T-helper 2 cell (primary cell): ENCODE results near the gene ZBTB7C.

Experiments
- DNase-seq, 5 experiments: peaks; one replicate each; pipeline versions ENCODE4 v3.0.0 to v3.0.0-alpha.2; 2012 to 2022

ZBTB7C gene

DNA sequence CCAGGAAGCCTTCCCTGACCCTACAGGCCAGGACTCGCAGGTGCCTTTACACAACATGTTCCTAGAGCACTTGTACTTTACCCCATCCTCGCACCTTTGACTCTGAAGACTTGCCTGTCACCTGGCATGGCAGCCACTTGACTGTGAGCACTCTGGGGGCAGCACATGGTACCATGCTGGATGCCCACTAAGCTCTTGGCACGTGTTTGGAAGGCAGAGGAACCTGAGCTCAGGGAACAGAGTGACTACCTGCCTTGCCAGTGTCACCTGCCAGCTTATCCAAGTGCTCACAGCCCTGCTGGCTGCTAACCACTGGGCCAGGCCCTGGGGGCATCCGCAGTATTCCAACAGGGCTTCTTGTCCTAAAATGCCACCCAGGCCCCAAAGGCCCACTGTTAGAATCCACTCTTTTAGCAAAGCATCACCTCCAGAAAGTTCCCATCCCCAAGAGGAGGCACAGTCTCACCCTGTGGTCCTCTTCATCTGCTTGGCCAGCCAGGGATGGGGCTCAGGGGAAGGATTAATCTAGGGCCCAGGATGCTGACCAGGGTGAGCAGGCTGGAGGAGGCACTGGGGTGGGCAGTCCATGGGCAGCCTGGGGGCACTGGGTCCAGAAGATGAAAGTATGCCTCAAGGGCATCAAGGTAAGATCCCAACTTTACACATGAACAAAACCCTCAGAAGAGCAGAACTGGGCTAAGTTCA lies 57.0 kb downstream of the ZBTB7C start:
- no peak for DNase-seq

DNA sequence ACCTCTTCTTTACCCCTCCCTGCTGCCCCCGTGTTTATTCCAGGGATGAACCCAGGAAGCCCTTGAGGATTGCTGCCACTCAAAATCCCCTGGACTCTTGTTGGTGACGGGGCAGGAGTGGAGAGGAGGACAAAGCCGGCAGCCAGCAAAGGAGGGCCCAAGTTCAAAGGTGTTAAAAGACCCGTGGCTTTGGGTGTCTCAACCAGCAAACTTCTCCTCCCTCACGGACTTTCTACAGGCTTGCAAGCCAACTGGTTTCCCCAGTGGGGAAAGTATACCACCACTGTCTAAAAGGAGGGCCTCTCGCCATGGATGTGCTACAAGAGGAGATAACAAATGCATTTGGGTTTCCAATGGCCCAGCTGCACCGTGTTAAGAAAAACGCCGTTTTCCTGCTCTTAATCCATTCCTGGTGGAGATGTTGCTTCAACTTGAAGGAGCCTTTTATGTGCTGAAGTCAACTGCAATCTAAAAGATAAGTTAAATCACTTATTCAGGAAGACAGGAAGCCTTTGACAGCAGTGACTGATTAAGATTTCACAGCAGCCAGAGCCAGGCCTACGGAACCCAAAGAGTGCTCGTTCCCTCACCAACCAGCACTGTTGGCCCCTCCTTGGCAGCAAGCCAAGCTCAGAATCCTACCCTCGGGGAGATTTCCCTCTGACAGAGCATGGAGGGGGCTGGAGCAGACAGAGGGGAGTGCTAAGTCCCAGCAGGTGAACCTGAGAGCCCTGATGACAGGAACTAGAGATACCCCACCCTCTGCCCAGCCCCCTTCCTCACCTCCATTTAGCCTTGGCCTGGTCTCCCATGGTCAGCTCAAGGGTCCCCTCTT lies 57.8 kb downstream of the ZBTB7C start:
- DNase-seq, result no peak

- no peak for DNase-seq
These were observed 60.4 kb downstream of the ZBTB7C start for GRCh38 chr18:48348739-48349138.

DNA sequence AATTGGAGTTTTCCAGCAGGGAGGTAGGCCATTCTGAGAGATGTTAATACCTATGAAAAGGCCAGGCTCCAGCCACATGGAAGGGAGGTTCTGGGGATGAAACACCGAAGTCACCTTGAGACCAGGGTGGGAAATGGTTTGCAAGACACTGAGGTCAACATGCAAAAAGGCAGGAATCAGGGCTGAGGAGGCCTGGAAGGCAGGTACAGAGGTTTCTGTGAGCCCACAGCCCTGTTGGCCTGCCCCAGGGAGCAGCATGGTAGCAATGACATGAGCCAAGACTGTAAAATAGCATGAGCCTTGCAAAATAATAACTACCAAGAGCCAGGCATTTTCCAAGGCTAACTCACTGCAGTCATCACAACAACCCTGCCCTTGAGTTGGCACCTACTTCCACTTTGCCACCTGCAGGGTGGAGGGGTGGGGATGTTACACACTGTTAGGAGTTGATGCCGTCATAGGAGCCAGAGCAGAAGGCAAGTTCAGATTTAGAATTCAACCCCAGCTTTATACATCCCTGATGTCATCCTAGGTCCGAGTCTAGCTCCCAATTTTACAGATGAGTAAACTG lies 61.3 kb downstream of the ZBTB7C start:
- DNase-seq, result no peak

DNA sequence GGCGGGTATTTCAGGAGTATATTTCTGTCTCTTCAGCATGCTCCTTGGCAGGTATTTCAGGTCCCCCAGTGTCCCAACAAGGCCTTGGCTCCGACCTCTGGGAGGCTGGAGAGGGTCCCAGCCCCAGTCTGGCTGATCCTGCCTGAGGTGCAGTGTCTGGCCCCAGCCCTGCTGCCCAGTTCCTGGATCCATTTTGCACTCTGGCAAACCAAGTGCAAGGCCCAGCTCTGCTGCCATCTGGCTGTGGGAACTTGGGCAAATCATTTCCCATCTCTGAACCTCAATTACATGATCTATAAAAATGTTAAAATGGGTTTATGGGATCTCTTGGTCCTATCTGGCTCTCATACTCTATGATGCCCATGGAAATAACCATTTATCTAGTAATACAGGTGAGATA lies 63.6 kb downstream of the ZBTB7C start:
- no peak for DNase-seq

GRCh38 chr18:48342581-48342980 lies 66.6 kb downstream of the ZBTB7C start:
- DNase-seq, result no peak

DNA sequence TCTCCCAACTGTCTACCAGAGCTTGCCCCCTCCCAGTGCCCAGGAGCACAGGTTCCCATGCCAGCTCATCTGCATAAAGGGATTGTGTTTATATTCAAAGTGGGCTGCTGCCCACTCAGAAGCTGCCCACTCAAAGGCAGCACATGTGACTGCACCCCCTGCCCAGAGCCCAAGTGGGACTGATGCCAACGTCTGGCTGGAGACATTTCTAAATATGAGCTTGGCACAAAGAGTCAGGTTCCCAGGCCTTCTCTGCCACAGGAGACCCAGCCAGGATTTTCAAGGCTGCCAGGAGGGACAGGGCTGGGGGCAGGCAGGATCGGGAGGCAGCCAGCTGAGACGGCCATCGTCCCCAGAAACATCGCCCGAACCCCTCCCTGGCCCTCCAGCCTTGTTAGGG lies 67.1 kb downstream of the ZBTB7C start:
- no peak for DNase-seq

- DNase-seq, result no peak
These were observed 68.6 kb downstream of the ZBTB7C start for GRCh38 chr18:48340560-48340959.

- no peak for DNase-seq
These were observed 69.5 kb downstream of the ZBTB7C start for GRCh38 chr18:48339692-48340091.

DNA sequence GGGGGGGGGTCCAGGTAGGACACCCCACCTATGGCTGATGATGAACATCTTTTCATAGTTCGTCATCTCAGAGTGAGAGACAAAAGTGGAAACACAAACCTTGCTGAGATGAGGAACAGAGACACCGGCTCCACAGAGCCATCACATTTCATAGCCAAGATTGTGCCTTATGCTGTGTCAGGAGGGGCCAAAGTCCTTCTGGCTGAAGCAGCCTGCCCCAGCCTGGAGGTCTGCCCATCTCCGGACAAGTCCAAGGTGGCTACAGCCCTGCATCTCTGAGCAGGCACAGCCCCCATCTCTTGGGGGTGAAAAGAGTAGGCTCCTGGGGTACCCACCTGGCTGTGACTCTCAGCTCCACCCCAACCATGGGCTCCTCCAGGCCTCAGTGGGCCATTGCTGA lies 70.3 kb downstream of the ZBTB7C start:
- DNase-seq, result no peak

DNA sequence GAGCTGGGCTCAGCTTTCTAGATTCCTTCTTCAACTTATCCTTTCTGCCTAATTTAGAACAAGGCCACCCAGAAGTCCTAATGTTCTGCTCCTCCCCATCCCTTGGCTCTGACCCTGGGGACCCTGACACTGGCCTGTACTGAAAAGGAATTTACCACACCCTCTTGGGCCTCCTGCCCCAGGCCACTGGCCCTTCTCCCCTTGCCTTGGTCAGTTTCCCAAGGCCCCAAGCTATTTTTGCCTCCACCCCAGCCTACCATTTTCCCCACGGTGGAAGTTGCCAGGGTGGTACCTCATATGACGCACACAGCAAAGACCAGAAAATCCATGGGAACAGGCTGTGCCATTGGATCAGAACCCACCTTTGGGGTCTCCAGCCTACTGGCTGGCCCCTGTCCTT lies 72.1 kb downstream of the ZBTB7C start:
- no peak for DNase-seq

DNA sequence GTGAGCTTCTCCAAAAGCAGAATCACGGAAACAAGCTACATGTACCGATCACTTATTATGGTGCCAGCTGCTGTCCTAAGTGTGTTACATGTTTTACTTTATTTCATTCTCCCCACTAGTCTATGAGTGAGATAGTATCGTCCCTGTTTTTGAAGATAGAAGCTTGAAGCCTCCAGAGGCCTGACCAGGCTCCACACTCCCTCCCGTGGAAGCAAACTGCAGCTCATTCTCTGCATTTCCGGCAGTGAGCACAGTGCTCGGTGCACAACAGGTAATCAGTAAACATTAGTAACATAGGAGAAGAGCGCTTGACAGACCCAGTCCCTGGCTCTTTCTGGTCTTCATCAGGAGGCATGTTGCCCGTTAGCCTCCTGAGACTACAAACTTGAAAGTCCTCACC lies 72.9 kb downstream of the ZBTB7C start:
- no peak for DNase-seq

DNA sequence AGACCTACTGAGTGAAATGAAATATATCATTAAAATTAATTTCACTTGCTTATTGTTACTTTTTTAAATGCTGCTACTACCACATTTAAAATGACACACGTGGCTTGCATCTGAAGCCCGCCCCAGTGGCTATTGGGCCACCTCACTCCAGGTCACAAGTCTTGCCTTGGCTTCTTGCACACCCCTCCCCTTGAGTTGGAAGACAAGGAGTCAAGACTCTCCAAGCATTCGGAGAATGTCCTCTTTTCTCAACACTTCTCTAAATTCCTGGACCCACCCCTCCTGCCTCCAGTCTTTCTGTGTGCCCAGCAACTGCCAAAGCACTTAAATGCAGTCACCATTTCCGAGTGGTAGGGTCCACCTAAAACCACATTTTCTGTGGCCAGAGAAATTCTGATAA lies 73.4 kb downstream of the ZBTB7C start:
- DNase-seq, result no peak

DNA sequence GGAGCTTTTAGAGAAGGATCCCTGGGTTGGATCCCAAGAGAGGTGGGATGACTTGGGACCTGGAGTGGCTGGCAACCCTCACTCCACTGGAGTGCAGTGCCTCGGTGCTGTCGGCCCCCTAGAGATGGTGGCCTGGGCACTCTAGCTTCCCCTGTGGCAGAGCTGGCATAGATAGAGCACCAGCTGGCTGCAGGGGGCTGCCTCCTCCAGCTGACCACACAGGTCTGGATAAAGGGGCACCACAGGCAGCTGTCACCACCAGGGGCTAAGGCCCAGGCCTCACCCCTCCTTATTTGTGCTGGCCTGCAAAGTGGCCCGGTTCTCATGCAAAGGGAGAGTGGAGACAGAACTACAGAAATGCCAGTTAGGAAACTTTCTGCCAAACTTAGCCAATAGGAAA lies 74.3 kb downstream of the ZBTB7C start:
- DNase-seq, result no peak

DNA sequence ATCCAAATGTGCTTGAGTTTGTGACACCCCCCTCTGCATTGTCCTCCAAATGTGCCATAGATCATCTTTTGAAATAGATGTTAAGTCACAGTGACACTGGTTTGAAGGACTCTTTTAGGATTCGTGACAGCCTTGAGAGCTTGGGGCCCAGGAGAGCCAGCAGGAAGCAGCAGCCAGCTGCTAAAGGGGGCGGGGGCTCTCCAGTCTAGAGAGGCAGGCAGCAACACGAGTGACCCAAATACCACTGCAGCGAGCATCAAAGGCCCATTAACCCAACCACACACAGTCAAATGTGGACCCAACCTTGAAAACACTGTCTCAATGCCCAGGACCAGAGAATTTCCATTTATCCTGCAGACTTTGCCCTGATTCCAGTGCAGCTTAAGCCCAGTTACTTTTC lies 75.6 kb downstream of the ZBTB7C start:
- DNase-seq, result no peak

- DNase-seq, result no peak
These were observed 78.9 kb downstream of the ZBTB7C start for GRCh38 chr18:48330016-48330991.

- no peak for DNase-seq
These were observed 80.5 kb downstream of the ZBTB7C start for GRCh38 chr18:48328473-48329210.

DNA sequence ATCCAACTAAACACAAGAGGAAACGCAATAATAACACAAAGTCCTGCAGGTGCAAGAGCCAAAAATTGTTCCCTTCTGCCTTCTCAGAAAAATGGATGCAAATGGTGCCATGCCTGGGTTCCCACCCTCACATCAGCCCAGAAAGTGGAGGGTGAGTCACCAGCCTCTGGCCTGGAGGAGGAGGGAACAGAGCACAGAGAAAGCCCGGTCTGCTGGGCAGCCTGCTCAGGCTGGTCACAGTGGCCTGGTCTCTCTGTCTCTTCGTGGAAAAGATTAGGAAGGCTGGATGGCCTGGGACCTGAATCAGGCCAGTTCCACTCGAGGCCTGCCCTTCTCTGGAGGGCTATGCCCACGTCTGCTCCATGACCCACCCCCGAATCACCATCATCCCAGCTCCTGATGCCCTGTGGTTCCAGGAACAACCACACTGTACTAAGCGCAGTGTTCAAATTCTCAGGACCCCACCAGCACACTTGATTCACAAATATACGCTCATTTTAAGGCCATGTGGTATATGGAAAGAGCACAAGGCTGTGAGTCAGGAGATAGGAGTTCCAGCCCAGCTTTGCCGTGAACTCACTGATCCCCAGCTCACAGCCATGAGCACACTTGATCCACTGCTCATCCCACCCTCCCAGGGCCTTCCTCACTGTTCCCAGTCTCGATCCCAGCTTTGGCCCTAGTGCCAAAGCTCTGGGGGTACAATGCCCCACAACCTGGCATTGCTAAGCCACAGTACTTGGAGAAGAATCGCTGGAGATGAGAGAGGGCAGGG lies 82.1 kb downstream of the ZBTB7C start:
- no peak for DNase-seq

GRCh38 chr18:48325115-48325665 lies 84.0 kb downstream of the ZBTB7C start:
- no peak for DNase-seq

DNA sequence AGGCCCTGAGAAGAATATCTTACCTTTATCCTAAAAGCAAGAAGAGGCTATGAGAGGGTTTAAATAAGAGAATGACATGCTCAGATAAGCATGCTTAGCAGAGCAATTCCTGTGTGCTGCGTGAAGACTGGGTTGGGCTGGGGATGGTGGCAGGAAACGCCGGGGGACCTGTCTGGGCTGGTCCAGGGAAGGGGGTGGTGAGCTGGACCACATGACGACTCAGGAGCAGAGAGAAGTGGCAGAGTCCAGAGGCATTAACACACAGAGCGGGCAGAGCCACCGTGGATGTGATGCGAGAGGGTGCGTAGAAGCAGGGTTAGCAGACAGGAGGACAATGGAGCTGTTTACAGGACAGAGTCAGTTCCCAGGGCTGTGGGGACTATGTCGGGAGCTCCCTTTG lies 84.5 kb downstream of the ZBTB7C start:
- DNase-seq, result no peak

- DNase-seq, result no peak
These were observed 86.0 kb downstream of the ZBTB7C start for GRCh38 chr18:48323151-48323550.
